ENCODE measurements around the gene BTBD19.
"Not testable (repeated sequence)": the region's sequence is repeated elsewhere in the genome, so short reads cannot be mapped to it uniquely, and the experiment has no call there.

BTBD19 gene

DNA sequence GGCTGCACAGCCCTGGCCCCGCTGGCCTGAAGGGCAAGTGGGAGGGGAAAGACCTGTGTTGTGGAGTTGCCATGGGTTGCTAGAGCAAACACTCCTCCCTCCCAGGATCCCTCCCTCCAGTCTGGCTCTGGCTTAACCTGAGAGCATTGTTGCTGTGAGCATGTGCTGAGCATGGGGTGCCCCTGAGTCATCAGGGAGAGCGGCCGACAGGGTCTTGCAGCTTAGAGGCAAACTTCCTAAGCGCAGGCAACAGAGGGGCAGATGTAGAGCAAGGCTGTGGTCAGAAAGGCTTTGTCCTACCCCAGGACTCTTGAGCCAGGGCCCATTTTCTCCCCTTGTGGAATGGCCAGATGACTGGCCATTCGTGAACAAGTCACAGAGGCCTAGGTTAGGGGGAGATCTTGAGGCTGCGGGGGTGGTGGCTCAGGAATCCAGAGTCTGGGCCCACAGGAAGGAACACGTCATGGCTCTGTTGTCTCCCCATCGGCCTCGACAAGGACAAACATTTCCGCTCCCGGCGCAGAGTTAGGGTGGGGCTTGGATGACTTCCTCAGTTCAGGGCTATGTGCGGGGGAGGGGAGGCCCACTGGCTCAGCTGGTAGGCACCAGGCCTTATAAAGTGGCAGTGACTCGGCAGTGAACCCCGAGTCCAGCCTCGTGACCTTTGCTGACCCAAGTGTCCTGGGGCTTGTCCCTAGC is 810 bp upstream of the BTBD19 start:
- in situ Hi-C loops (cut with HindIII; ENCODE audit: low sequenced_read_pairs) = no loop called here

DNA sequence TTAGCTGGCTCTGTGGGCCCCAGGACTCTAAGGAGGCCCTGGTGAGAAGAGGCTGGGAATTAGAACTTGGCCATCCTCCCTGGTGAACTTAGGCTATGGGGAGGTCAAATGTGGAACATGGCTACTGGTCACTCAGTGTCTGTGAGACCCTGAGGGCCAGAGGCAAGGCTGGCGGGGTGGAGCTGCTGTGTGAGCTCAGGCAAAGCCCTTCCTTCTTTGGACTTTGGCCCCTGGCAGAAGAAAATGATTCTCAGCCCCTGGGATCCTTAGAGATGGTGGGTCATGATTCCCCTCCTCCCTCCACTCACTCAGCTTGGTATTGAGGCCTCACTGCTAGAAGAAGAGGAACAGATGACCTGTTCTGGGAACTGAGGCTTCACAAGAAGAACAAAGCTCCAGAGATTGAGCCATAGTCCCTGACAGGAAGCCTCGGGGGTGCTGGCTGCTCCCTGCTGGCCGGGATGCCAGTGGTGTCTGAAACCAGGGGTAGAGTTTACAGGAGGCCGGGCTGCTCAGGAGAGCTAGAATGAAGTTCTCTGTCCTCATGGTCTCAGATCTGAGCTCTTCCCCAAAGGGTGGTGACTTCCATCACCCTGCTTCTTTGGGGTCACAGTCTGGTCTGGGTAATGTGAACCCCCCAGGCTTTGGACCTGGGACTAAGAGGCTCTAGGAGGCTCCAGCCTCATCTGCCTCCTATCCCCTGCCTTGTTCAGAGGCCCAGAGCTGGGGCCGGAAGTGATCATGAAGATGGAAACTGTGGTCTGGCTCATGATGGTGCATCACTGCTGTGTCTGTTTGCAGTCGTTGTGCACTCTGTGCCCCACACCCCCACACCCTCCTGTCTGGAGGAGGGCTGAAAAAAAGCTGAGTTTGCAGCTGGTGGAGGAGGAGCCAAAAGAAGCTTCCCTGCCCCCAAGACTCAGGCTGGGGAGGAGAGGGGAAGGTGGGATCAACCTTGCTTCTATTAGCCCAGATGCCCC is 905 bp downstream of the BTBD19 start:
- in situ Hi-C loops (cut with HindIII; ENCODE audit: low sequenced_read_pairs) = no loop called here

DNA sequence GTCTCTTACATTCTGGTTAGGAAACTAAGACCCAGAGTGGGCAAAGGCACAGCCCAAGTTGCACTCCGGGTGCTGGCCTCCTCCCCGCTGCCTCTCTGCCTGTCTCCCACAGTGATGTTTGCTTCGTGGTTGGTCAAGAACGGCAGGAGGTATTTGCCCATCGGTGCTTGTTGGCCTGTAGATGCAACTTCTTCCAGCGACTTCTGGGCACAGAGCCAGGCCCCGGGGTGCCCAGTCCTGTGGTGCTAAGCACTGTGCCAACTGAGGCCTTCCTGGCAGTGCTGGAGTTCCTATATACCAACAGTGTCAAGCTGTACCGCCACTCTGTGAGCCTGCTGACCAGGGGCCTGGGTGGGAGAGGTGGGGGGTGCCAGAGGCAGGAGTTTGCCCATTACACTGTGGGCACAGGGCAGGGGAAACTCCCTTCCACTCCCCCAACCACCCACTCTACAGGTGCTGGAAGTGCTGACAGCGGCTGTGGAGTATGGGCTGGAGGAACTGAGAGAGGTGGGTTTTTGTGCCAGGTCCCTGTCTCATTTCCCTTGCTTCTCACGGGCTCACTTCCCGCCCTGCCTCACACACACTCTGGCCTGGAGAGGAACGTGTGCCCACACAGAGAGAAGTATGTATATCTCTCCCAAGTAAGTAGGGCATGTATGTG is 1.9 kb downstream of the BTBD19 start:
- in situ Hi-C loops (cut with HindIII; ENCODE audit: low sequenced_read_pairs) = no loop called here

DNA sequence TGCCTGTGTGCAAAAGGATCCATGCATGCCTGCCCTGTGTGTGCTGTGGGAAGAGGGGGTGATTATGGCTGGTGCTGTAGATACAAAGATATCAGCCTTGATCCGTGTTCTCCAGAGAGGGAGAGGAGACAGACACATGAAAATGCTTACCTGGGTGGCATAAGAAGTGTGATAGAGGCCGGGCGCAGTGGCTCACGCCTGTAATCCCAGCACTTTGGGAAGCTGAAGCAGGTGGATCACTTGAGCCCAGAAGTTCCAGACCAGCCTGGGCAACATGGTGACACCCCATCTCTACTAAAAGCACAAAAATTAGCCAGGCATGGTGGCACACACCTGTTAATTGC is 2.4 kb downstream of the BTBD19 start:
- in situ Hi-C loops (cut with HindIII; ENCODE audit: low sequenced_read_pairs) = not testable (repeated sequence)

DNA sequence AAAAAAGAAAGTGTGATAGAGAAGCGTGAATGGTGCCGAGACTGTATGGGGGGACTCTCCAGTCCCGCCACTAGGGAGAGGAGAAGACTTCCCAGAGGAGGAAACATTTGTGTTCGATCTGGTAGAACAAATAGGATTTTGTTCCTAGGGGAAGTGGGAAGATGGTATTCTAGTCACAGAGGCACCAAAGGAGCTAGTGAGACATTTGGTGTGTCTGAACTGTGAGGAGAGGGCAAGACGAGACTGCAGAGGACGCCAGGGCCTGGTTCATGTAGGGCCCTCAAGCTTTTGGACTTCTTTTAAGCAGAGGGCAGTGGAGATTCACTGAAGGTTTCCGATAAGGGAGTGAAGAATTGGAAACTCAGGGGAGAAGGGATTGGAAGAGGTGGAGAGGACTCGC is 2.9 kb downstream of the BTBD19 start:
- in situ Hi-C loops (cut with HindIII; ENCODE audit: low sequenced_read_pairs) = no loop called here

GRCh38 chr1:44812822-44813543 is 4.7 kb downstream of the BTBD19 start:
- in situ Hi-C loops (cut with HindIII; ENCODE audit: low sequenced_read_pairs) = no loop called here

- in situ Hi-C loops (cut with HindIII; ENCODE audit: low sequenced_read_pairs) = not testable (repeated sequence)
These were observed 7.6 kb downstream of the BTBD19 start for GRCh38 chr1:44815926-44816325.

- in situ Hi-C loops (cut with HindIII; ENCODE audit: low sequenced_read_pairs) = no loop called here
These were observed 9.0 kb downstream of the BTBD19 start for GRCh38 chr1:44817307-44817706.

DNA sequence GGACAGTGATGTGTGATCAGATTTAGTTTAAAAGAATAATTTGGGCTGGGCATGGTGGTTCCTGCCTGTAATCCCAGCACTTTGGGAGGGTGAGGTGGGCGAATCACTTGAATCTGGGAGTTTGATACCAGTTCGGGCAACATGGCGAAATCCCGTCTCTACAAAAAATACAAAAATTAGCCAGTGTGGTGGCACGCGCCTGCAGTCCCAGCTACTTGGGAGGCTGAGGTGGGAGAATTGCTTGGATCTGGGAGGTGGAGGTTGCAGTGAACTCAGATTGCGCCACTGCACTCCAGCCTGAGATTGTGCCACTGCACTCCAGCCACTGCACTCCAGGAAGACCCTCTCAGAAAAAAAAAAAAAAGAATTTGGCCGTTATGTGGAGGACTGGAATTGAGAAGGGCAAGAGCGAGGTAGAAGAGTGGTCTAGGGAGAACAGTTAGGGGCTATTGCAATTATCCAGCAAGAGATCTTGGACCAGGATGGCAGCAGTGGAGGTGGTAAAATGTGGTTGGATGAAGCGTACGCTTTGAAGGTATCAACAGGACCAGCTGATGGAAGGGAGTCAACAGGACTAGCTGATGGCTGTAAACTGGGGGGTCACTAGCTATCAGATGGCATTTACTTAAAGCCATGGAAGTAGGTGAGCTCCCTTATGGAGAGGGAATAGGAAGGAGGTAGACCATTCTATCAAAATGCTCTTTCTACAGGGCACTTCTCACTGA is 9.6 kb downstream of the BTBD19 start:
- in situ Hi-C loops (cut with HindIII; ENCODE audit: low sequenced_read_pairs) = no loop called here

DNA sequence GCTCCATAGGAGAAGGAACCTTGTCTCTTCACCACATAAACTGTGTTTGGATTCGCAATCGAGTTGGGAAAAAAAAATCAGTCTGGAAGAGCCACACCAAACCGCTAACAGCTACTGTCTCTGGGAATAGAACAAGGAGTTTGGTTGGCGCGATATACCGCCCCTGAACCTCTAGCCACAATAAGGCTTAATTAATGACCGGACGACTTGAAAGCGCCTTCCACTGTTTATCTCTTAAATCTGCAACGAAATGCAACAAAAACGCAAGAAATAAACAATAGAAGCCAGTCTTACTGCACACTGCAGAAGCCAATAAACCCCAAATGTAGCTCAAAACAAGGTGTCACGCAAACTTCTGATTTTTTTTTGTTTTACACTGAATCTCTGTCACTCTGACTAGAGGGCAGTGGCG is 10.9 kb downstream of the BTBD19 start:
- in situ Hi-C loops (cut with HindIII; ENCODE audit: low sequenced_read_pairs) = no loop called here

GRCh38 chr1:44819608-44820327 is 11.4 kb downstream of the BTBD19 start:
- in situ Hi-C loops (cut with HindIII; ENCODE audit: low sequenced_read_pairs) = no loop called here

- in situ Hi-C loops (cut with HindIII; ENCODE audit: low sequenced_read_pairs) = no loop called here
These were observed 12.3 kb downstream of the BTBD19 start for GRCh38 chr1:44820328-44821239.

DNA sequence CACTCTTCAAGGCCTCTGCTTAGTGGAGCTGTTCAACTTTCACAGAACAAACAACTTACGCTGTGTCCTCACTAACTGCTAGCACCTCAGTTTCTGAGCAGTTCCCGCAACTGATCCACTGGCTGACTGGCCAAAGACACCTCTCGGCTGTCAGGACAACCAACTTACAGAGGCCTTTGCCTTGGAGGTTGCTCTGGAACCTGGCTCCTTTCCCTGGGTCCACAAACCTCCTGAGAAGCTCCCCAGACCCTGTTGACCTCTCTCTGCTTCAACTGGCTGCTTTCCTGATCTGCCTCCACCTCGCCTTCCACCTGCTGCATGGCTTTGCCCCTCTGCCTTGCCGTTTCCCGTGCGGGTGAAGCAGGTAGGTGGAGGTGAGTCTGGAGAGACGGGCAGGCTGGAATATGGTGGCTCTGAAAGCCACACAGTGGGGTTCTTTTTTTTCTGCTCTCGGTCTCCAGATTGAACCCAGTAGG is 13.0 kb downstream of the BTBD19 start:
- in situ Hi-C loops (cut with HindIII; ENCODE audit: low sequenced_read_pairs) = no loop called here

GRCh38 chr1:44822131-44822701 is 13.9 kb downstream of the BTBD19 start:
- in situ Hi-C loops (cut with HindIII; ENCODE audit: low sequenced_read_pairs) = no loop called here

DNA sequence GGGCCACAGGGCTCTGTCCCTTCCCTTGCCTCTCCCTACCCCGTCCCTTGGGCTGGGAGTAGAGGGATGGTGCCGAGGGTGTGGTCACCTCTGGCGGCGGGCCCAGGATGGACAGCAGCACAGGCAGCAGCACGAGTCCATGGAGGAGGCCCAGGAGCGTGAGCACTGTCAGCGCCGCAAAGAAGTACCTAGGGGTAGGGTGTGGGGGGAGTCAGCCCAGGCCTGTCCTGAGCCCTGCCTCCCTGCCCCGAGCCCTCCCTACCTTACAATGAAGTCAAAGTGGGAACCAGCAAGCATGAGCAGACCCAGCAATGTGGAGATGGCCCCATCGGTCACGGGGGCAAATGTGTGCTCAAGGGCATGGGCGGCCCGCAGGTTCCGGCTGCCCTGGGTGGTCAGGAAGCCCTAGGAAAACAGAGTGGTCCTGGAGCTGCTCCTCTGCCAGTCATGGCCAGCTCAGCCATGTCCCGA is 14.7 kb downstream of the BTBD19 start:
- in situ Hi-C loops (cut with HindIII; ENCODE audit: low sequenced_read_pairs) = no loop called here

- in situ Hi-C loops (cut with HindIII; ENCODE audit: low sequenced_read_pairs) = not testable (repeated sequence)
These were observed 16.1 kb downstream of the BTBD19 start for GRCh38 chr1:44824392-44824791.

DNA sequence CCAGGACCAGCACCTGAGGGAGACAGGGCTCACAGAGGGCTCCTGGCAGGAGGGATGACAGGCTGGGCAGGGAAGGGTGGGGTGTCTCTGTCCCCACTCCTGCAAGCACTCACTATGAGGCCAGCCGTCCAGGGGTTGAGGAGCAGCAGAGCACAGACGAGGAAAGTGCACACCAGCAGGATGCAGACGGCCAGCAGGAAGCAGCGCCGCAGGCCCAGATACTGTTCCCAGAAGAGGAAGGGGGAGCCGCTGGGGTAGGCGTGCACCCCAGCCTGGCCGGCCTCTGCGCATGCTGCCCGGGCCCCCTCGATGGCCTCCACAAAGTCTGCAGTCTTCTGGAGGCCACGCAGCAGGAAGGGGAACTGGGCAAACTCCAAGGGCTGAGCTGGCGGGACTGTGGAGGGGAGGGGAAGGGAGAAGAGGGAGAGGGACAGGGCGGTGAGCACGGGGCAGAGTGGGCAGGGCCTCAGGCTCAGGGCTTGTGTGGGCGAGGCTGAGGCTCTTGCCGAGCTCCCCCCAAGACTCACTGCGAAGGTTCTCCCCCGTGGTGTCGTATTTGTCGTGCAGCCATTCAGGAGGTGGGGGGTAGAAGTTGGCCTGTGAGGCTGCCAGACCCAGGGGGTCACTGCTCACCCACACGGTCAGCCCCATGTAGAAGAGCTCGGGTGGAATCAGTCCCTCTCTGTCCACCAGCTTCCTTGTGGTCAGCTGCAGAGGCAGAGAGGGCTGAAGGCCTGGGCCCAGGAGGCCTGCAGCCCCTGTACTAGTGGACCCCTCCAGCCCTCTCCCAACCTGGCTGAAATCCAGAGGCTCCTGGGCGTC is 18.3 kb downstream of the BTBD19 start:
- in situ Hi-C loops (cut with HindIII; ENCODE audit: low sequenced_read_pairs) = no loop called here
